Adipose tissue (tissue), 3 donors: ENCODE results near the gene RMND5B. TPM values are rescaled to one million over a fixed set of nuclear protein-coding genes. Genes with fewer than 3 reads are reported as not detected.

ENCODE experiments used
- H3K27ac ChIP-seq: one replicate; pipeline ENCODE4 v1.5.1; 2013; ENCODE audit warnings: low read depth, low read length
- WGBS, 3 donors: extraction: QIAGEN DNeasy Blood & Tissue Kit; methylation state at CpG; one replicate each; pipeline ENCODE4 v1.1.7; 2013; 5-methylcytosine and 5-hydroxymethylcytosine counted together
- polyA plus RNA-seq, 3 donors: library from polyadenylated mRNA; stranded (reverse); fragments of 200-250 nt; gene quantifications; one replicate each; pipeline ENCODE4 v1.2.3, GENCODE V29; 2013
- donor health status: healthy with polysubstance abuse.
- donor health status: Bipolar disorder and iron deficiency.
- donor health status: healthy.

The RMND5B gene
- polyA plus RNA-seq, 3 donors = 19.7 to 35.0 (median 32.9) TPM

GRCh38 chr5:178112545-178112944 is 18.3 kb upstream of the RMND5B start:
- 73 to 80% (median 79%) methylated on average over 5 of the region's 5 CpGs for WGBS, 3 donors
- no peak overlapping the region for H3K27ac ChIP-seq

DNA sequence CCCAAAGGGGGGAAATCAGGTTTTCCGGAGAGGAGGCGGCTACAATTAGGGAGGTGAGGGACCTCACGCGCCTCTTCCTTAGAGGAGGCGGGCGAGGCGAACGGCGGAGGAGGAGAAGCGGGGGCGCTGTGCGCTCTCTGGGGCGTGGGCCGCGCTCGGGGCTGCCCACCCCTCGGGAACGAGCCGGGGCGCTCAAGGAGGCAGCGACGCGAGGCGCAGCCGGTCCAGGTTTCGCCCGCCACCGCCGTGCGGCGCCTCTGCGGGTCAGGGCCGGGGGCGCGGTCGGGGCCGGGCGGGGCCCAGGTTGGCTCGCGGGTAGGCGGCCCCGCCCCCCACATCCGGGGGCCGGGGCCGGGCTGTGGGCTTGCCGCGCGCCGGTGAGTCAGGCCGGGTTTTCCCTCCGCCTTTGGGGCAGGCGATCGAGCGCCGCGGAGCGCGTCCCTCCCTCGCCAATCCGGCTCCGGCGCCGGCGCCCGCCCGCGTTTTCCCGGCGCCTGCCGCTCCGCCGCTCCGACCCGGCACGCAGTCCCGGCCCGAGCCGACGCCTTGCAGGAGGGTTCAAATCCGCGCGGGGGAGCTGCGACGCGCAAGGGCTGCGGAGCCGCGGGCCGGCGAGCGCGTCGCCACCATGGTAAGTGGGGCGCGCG is 17.6 kb upstream of the RMND5B start, which contains the start of gene N4BP3:
Gene N4BP3 (plus strand): TSS at position 392 of the 647 bp plus-strand sequence. CDS start 6,052 bp downstream, outside the sequence.
- H3K27ac ChIP-seq = no peak within 1 kb of the TSS
- 1% methylated on average over 66 to 96 of the region's 96 CpGs for WGBS, 3 donors

- 1 to 3% (median 2%) methylated on average over 29 to 41 of the region's 41 CpGs for WGBS, 3 donors
- H3K27ac ChIP-seq = no peak overlapping the region
Observed at GRCh38 chr5:178113841-178114324, 16.9 kb upstream of the RMND5B start.

DNA sequence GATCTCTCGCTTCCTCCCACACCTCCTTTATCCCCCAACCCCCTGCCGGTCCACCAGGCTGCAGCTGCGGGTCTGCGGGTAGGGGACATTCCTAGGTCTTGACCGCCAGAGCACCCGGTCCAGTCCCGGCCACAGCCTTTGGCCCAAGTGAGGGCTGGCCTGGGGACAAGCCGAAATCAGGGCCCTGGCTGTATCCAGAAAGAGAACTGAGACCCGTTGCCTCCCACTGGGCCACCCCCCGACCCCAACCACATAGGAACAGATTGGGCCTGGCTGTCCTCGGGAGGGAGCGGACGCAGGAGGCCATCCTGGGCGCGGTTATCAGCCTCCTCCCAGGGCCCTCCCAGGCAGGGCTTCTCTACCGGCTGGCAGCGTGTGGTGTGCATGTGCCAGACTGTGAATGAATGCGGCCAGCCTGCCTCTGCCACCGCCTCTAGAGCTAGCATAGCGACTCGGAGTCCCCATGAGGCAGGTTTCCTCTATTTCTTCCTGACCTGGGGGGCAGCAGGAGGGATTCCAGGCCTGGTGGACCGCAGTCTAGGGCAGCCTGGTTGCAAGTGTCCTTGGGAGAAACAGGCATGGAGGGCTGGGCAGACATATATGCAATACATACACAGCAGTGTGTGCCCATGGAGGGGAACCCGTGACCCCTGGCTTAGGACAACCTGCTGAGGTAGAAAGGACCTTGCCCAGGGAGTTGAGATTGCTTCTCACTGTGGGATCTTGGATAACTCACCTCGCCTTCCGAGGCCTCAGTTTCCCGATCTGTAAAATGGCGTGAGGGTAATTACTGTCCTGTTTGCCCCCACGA is 16.3 kb upstream of the RMND5B start:
- no peak overlapping the region for H3K27ac ChIP-seq
- WGBS, 3 donors = 17 to 21% (median 20%) methylated on average over 28 of the region's 28 CpGs

- no peak overlapping the region for H3K27ac ChIP-seq
- 47 to 61% (median 57%) methylated on average over 11 to 12 of the region's 12 CpGs for WGBS, 3 donors
Observed at GRCh38 chr5:178115136-178115813, 15.5 kb upstream of the RMND5B start.

GRCh38 chr5:178115814-178116142 is 15.0 kb upstream of the RMND5B start:
- no peak overlapping the region for H3K27ac ChIP-seq
- 27 to 39% (median 29%) methylated on average over 7 of the region's 7 CpGs for WGBS, 3 donors

DNA sequence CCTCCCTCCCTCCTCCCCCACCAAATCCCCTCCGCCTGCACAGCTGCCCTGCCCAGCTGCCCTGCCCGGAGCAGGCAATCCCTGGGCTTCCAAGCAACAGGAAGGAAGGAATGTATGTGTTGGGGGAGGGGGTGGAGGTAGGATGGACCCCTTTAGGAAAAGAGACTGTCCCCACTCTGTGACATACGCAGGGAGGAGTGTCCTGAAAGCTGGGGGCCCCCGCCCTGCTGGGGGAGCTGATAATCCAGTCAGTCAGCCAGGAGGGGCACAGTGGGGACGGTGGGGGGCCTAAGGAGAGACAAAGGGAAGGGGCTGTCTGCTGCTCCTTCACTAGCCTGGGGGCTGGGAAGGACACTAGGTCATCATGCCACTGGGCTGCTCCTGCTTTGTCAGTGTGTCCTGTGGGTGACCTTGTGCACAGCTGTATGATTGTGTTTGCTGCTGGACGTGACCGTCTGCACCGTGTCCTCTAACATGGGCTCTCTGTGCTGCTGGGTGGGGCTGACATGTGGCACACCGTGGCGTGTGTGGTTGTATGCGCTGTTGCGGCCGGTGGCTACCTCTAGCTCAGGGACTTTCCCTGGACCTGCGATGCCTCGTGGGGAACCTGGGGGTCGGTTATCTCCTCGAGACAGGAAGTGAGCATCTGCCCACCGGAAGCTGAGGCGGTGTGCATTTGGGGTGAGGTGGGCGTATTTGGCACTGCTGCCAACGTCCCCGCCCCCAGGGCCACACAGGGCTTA is 14.5 kb upstream of the RMND5B start:
- 20 to 23% (median 21%) methylated on average over 22 of the region's 22 CpGs for WGBS, 3 donors
- no peak overlapping the region for H3K27ac ChIP-seq

DNA sequence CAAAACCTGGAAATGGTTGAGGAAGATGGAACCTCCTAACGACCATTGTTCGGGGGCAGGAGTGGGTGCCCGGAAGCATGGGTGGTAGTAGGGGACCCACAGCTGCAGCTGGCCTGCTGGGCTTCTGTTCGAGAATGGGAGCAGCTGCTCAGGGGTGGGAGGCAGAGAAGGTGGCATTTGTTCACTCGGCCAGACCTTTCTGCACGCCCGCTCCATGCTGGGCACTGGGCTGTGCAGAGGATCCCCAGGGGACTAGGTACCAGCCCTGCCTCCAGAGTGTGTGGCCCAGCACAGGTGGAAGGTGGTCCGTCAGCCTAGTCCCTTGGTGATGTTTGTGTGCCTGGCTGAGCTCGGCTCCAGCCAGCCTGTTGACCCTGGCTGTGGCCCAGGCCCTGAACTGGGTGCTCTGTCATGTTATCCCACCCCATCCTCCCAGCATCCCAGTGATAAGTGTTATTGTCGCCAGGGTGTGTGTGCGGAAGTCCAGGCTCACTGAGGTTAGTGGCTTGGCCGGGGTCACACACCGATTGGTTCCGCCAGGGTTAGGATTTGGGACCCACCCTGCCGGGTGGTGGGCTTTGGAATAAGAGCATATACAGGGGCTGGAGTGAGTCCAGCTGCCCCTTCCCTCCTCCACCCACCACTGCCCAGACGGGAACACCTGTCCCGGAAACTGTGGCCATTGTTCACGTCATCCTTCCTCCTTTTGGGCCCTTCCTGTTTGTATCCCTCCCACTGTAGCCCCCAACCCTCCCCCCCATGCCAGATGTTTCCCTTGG is 12.7 kb upstream of the RMND5B start:
- no peak overlapping the region for H3K27ac ChIP-seq
- 56 to 77% (median 66%) methylated on average over 17 to 18 of the region's 18 CpGs for WGBS, 3 donors

GRCh38 chr5:178119915-178120606 is 10.8 kb upstream of the RMND5B start:
- WGBS, 3 donors = 86 to 89% (median 89%) methylated on average over 26 to 27 of the region's 27 CpGs
- no peak overlapping the region for H3K27ac ChIP-seq

- 32 to 40% (median 33%) methylated on average over 24 to 29 of the region's 29 CpGs for WGBS, 3 donors
- no peak overlapping the region for H3K27ac ChIP-seq
Observed at GRCh38 chr5:178120607-178121357, 10.0 kb upstream of the RMND5B start.

GRCh38 chr5:178121391-178122276 is 9.2 kb upstream of the RMND5B start:
- no peak overlapping the region for H3K27ac ChIP-seq
- 55 to 76% (median 67%) methylated on average over 38 of the region's 38 CpGs for WGBS, 3 donors

GRCh38 chr5:178122346-178122745 is 8.5 kb upstream of the RMND5B start:
- WGBS, 3 donors = 80 to 92% (median 91%) methylated on average over 5 of the region's 5 CpGs
- H3K27ac ChIP-seq = no peak overlapping the region

GRCh38 chr5:178123094-178123965 is 7.5 kb upstream of the RMND5B start:
- H3K27ac ChIP-seq = no peak overlapping the region
- WGBS, 3 donors = 88 to 95% (median 90%) methylated on average over 13 of the region's 13 CpGs

DNA sequence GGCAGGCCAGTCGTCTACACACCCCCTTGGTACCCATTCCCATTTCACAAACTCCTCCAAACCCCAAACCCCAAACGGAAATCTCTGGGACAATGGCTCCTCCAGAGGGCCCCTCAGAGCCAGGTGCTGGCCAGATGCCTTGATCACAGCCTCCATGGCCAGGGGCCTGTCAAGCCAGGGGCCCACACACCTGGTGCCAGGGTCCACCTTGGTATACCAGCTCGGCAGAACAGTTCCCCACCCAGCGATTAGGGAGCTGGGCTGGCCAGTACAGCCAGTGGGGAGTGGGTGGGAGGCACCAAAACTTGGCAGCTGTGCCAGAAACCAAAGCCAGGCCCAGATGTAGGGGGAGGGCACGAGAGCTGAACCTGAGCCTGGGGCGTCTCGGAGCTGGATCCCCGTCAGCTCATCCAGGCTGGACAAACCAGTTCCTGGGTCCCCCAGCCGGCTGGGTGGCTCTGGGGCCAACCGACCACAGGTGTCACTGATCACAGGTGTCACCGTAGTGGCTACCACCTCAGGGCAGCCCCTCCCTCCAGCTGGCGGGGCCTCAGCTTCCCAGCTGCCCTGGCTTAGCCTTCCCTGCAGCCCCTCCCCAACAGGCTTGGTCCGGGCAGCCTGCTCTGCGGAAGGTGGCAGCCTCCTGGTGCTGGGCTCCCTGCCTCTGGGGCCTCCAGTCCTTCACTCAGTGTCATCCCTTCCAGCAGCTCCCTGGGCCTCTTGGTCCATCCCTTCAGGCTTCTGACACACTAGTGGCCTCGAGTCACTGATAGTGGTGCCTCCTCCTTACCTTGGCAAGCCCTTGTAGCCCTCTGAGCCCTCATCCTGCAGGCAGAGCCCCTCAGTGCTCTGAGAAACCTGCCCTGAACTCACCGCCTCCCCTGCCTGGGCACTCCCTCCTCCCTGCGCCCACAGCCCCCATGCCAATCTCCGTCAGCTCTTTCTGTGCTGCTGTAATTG is 6.6 kb upstream of the RMND5B start:
- WGBS, 3 donors = 74 to 84% (median 81%) methylated on average over 17 to 18 of the region's 18 CpGs
- no peak overlapping the region for H3K27ac ChIP-seq
